ENCODE measurements around the gene OSMR. TPM values are rescaled to one million over a fixed set of nuclear protein-coding genes. Genes with fewer than 3 reads are reported as not detected.

The OSMR gene
- total RNA-seq, 1 experiment from 2014 or later, result 46.0 TPM

DNA sequence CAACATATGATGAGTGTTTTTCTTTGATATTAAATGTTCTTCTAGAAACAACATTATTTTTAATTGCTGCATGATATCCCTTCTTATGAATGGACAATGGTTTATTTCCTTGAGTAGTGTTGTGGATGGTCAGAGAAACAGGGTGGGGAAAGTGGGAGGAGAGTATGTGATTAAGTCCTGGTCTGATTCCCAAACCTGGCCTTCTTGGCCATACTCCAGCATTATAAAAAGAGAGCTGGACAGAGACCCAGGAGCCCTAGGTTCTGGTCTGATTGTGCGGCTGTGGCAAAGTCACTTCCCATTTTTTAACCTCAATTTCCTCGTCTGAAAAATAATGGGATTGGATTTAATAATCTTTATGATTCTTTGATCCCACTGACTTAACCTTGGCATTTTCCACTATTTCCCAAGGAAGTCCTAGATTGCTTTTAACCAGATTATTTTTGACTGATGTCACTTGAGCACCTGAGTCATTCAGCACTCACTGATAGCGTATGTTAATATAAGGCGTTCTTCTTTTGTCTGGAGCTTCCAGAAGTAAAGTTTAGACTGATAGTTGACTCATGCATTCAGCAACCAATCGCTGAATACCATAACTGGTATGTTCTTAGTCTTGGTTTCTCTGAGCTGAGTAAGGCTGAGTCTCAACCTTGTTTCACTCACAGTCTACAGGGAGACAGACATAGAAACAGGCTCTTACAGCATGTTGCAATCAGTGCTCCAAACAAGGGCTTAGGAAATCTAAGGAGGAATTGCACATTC lies 26.2 kb downstream of the OSMR start (continued):
- TF ChIP-seq, protein P1, sequence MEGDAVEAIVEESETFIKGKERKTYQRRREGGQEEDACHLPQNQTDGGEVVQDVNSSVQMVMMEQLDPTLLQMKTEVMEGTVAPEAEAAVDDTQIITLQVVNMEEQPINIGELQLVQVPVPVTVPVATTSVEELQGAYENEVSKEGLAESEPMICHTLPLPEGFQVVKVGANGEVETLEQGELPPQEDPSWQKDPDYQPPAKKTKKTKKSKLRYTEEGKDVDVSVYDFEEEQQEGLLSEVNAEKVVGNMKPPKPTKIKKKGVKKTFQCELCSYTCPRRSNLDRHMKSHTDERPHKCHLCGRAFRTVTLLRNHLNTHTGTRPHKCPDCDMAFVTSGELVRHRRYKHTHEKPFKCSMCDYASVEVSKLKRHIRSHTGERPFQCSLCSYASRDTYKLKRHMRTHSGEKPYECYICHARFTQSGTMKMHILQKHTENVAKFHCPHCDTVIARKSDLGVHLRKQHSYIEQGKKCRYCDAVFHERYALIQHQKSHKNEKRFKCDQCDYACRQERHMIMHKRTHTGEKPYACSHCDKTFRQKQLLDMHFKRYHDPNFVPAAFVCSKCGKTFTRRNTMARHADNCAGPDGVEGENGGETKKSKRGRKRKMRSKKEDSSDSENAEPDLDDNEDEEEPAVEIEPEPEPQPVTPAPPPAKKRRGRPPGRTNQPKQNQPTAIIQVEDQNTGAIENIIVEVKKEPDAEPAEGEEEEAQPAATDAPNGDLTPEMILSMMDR (IDR thresholded peaks at IDR 0.05 in 2 of 3, conservative IDR thresholded peaks at IDR 0.05 in 1 of 3; ENCODE audit: borderline replicate concordance in 1 of 3, insufficient read depth in 1 of 3, low read depth in 2 of 3, low read length in 2 of 3), result no peak
- TF ChIP-seq JUND (IDR thresholded peaks at IDR 0.05) (peak; percentile 82), CEBPB (IDR thresholded peaks at IDR 0.05; ENCODE audit: low read depth) (peak; percentile 96), SIN3A (IDR thresholded peaks at IDR 0.05; ENCODE audit: low read depth) (peak; percentile 71), ZFX (IDR thresholded peaks at IDR 0.05) (no peak), SP1 (IDR thresholded peaks at IDR 0.05; ENCODE audit: low read depth) (peak; percentile 86), ZNF274 (IDR thresholded peaks at IDR 0.05; ENCODE audit: low read depth, low read length) (no peak), EGR1 (IDR thresholded peaks at IDR 0.05; ENCODE audit: low read depth) (no peak), FOSL1 (IDR thresholded peaks at IDR 0.05; ENCODE audit: low read depth) (peak; percentile 91), EZH2 (IDR thresholded peaks at IDR 0.05) (no peak)
- TF ChIP-seq, protein P2, sequence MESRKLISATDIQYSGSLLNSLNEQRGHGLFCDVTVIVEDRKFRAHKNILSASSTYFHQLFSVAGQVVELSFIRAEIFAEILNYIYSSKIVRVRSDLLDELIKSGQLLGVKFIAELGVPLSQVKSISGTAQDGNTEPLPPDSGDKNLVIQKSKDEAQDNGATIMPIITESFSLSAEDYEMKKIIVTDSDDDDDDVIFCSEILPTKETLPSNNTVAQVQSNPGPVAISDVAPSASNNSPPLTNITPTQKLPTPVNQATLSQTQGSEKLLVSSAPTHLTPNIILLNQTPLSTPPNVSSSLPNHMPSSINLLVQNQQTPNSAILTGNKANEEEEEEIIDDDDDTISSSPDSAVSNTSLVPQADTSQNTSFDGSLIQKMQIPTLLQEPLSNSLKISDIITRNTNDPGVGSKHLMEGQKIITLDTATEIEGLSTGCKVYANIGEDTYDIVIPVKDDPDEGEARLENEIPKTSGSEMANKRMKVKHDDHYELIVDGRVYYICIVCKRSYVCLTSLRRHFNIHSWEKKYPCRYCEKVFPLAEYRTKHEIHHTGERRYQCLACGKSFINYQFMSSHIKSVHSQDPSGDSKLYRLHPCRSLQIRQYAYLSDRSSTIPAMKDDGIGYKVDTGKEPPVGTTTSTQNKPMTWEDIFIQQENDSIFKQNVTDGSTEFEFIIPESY (IDR thresholded peaks at IDR 0.05; ENCODE audit: extremely low read depth, insufficient replicate concordance, low read length), result no peak

Measured in HCT116 (cell line).